GM18502 (cell line): Measurements from ENCODE around the gene FBXO5.

Experiments used
- ATAC-seq: cut with Tn5 transposase; IDR thresholded peaks from one replicate; pipeline ENCODE4 v1.9.1; 2021; ENCODE audit warnings: mild to moderate bottlenecking; ENCODE audit not compliant: unreplicated experiment, poor library complexity

Gene FBXO5

DNA sequence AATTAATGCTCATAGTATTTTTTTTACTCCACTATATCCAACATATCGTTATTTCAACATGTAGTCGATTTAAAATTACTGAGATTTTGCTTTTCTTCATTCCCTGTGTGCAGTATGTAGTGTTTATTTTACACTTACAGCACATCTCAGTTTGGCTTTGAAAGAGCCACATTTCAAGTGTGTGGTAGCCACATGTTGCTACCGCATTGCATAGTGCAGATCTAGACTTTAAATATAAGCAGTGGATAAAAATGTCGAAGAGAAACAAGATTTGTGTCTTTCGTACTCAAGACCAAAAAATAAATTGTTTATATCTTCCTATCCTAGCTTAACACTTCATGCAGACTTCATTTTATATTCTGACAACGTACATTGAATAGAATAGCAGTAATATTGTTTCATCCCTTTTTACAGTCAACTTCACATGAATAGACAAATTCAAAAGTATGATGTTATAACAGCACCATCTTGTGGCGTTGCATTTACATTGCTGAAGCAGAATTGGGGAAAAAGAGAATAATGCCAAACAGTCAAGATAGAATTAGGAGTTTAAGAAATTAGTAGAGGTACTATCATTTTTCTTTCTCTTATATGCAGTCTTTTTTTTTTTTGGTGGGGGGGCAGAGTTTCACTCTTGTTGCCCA is 29.9 kb downstream of the FBXO5 start:
- ATAC-seq: peak; percentile 42

DNA sequence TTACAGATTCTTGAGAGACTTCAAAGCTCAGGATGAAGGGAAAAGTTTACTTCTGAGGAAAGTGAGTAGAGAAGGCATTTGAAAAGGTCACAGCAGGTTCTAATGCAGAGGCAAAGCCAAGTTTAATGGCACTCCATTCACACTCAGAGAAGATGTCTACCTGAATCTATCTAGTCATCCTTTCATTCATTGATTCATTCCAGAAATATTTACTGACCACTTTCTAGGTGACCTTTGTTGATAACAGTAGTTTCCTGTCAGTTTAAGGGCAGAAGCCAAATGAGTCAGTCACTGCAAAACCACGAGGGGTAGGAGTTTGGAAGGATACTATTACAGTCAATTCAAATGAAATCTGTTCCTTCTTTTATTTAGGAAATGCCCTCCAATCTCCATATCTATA is 30.8 kb downstream of the FBXO5 start:
- no peak for ATAC-seq

DNA sequence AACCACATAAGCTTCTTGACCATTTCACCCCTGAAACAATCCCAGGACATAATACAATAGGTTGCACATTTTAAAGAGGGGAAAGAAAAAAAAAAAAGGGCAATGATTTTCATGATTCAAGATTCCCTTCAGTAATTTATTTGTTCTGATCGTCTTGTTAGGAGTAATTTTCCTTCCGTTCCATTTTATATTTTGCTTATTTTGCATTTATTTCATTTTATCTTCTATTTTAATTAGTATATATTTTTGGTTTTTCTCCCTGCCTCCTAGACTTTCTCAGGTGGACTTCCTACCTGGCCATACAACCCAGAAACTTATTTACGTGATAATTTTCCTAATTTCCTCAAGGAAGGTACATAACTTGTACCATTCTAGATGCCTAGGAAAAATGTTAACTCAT is 32.6 kb downstream of the FBXO5 start:
- ATAC-seq: no peak

DNA sequence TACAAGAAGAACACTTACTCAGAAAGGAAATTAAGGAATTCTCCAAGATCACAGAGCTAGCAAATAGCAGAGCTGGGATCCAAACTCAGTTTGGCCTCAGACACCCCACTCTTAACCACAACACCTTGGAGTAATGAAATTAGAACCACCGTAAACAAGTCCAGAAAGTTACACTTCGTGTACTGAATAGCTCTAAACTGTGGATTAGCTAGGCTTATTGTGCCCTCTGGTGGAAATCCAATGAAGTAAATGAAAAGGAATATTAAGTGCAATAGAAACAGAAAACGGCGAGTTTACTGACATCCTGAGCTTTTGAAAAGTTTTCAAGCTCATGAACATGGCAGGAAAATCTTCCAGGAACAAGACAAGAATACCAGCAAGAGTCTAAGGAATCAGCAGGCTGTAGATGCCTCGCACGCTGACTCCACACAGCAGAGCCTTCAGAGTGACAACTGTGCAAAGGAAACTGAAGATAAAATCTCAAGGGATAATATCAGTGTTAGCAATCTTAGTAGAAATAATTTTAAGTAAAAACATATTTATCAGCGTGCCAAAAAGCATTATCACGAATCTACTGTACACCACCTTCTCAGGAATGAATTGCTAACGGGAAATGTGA is 34.6 kb downstream of the FBXO5 start:
- peak; percentile 87 for ATAC-seq

DNA sequence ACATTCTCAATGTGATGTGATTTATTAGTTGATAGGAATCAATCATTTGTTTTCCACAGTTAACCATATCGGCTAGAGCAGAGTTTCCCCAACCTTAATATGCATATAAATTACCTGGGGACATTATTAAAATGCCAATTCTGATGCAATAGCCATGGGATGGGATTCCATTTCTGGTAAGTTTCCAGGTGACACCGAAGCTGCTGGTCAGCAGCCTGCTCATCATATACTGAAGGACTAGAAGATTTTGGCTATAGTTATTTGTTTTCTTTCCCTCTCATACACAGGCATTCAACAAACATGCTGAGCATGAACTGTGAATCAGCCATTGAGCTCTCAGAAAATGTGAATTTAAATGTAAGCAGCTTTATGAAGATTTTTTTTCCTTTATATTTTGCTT is 35.8 kb downstream of the FBXO5 start:
- no peak for ATAC-seq

DNA sequence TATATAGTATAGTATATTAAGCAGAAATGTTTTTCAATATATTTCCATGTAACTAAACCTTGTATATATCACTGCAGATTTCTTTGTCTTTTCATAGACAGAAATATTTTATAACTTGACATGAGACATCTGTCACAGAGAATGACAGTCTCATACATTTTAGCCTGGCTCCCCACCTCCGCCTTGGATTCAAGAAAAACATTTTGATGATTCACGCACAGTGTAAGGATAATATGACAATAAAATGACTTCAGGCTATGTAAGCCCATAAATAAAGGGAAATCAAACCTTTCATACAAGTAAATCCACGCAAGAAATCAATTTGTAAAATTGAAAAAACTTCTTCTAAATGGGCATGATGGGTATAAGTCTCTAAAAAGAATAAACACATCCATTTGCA is 36.4 kb downstream of the FBXO5 start:
- ATAC-seq: no peak

DNA sequence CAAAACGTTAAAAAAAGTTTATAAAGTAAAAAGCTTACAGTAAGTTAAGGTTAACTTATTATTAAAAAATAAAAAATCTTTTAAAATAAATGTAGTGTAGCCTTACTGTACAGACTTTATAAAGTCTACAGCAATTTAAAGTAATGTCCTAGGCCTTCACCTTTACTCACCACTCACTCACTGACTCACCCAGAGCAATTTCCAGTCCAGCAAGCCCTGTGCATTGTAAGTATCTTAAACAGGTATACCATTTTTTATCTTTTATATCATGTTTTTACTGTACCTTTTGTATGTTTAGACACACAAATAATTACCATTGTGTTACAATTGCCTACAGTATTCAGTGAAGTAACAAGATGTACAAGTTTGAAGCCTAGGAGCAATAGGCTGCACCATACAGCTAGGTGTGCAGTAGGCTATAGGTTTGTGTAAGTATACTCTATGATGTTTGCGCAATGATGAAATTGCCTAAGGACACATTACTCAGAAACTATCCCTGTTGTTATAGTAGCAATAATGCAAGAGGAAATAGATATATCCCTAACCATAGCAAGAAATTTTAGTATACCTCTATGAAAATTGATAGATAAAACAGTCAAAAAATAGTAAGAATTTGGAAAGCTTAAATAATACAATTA is 39.5 kb downstream of the FBXO5 start:
- ATAC-seq: no peak

DNA sequence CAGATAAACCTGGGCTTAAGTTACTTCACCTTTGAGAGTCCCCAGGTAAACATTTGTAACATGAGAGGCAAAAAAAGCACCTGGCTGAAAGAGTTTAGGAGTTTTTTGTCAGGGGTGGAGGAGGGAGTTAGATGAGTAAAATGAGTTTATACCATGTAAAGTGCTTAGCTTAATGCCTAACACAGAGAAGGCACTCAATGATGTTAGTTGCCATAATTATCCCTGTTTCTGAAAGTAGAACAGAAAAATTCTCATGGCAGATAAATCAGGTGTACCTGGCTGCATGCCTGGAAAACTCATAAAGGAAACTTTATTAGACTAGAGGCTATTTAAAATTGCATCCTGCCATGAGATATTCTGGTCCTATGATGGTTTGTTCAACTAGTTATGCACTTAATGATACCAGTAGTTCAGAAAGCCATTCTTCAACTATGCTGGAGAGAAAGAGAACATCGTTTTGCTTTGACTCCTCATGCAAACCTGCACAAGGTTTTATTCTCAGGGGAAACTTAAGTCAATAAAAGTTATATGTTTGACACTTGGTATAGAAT is 40.4 kb downstream of the FBXO5 start:
- no peak for ATAC-seq

DNA sequence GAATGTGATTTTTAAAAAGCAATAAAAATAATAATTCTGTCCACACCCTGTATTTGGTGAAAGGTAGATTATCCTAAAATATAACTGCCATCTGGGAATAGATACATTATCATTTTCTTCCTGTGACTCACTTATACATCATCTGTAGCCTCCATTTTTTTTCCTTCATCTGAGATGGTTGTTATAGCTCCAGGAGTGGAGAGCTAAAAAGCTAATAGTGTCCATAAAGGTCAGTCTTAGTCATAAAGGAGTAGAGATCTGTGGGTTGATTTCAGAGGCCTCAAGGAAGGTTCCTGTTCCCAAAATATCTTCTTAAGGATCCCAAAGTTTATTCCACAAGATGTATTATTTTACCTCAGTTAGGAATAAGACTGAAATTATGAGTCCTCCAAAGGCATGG is 41.1 kb downstream of the FBXO5 start:
- ATAC-seq: no peak

DNA sequence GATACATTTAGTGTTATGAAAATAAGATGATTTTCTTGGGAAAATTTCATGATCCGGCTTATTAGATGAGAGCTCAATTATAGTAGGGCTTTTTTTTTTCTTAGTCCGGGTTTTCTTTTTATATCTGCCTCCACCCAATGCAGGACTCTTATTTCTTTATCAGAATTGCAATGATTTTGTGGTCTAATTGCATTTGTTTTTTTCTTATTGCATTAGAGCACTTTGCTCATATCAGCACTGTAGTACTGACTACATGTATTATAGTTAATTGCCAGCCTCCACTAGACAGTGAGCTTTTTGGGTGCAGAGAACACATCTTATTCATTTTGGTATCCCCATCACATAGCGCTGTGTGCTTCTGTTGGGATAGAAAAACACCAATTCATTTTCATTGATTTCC is 50.0 kb downstream of the FBXO5 start:
- no peak for ATAC-seq

DNA sequence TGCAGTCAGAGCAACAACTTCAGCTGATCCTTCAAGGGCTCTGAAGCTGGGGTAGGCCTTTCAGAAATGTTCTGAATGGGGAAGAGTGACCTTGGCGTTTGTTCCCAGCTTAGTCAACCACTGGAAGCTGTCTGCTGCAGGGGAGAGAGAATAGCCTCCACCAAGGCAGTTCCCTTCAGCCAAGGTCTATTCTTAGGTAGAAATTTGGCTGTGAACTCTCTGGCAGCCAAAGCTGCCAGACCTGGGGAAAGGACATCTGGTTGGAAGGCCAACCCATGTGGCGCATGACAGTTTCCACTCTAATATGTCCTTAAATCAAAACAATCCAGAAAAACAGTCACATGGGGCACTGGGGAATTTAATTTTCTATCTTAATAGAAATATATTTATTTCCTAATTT is 60.1 kb downstream of the FBXO5 start:
- ATAC-seq: no peak
